ENCODE data around the gene STRN4. TPM values are rescaled to one million over a fixed set of nuclear protein-coding genes. Genes with fewer than 3 reads are reported as not detected.

Gene STRN4
- total RNA-seq, 4 donors from 2014 or later, result 55.1 to 109 (median 81.8) TPM

GRCh38 chr19:46726971-46727501 is 19.2 kb downstream of the STRN4 start:
- intact Hi-C loops (cut with DNase I; ENCODE audit: low total_unique reads), result no loop called here
- no peak for TF ChIP-seq CTCF (IDR thresholded peaks at IDR 0.05)
- no peak for TF ChIP-seq POLR2A (IDR thresholded peaks at IDR 0.05)
- DNase-seq, result no peak
- Histone ChIP-seq H3K36me3 (no peaks in the 10 kb centered on the region), H3K27ac (peak overlapping the region; percentile 52 to 69), H3K9me3 (no peaks in the 10 kb centered on the region), H3K4me1 (no peaks in the 10 kb centered on the region), H3K27me3 (no peaks in the 10 kb centered on the region), H3K4me3 (no peak overlapping the region)

GRCh38 chr19:46726551-46726950 is 19.7 kb downstream of the STRN4 start:
- Histone ChIP-seq H3K27ac (peak overlapping the region in 1 of 2 donors; percentile 69), H3K9me3 (no peaks in the 10 kb centered on the region), H3K27me3 (no peaks in the 10 kb centered on the region), H3K4me3 (no peak overlapping the region), H3K4me1 (no peaks in the 10 kb centered on the region), H3K36me3 (no peaks in the 10 kb centered on the region)
- no peak for DNase-seq
- intact Hi-C loops (cut with DNase I; ENCODE audit: low total_unique reads), result no loop called here
- no peak for TF ChIP-seq CTCF (IDR thresholded peaks at IDR 0.05)
- no peak for TF ChIP-seq POLR2A (IDR thresholded peaks at IDR 0.05)

GRCh38 chr19:46725859-46726393 is 20.3 kb downstream of the STRN4 start:
- no peak for DNase-seq
- no peaks in the 10 kb centered on the region for H3K27me3 ChIP-seq
- TF ChIP-seq POLR2A (IDR thresholded peaks at IDR 0.05) (no peak), CTCF (IDR thresholded peaks at IDR 0.05) (no peak)
- intact Hi-C loops (cut with DNase I; ENCODE audit: low total_unique reads), result no loop called here
- H3K4me1 ChIP-seq, result no peaks in the 10 kb centered on the region
- no peak overlapping the region for H3K4me3 ChIP-seq
- no peak overlapping the region for H3K27ac ChIP-seq
- H3K36me3 ChIP-seq, result no peaks in the 10 kb centered on the region
- no peaks in the 10 kb centered on the region for H3K9me3 ChIP-seq

- H3K9me3 ChIP-seq, result no peaks in the 10 kb centered on the region
- no peaks in the 10 kb centered on the region for H3K27me3 ChIP-seq
- no peak overlapping the region for H3K4me3 ChIP-seq
- no peak for DNase-seq
- intact Hi-C loops (cut with DNase I; ENCODE audit: low total_unique reads), result no loop called here
- no peaks in the 10 kb centered on the region for H3K4me1 ChIP-seq
- TF ChIP-seq CTCF (IDR thresholded peaks at IDR 0.05) (no peak), POLR2A (IDR thresholded peaks at IDR 0.05) (no peak)
- no peak overlapping the region for H3K27ac ChIP-seq
- no peaks in the 10 kb centered on the region for H3K36me3 ChIP-seq
These were observed 21.0 kb downstream of the STRN4 start for GRCh38 chr19:46725036-46725820.

- Histone ChIP-seq H3K4me1 (no peaks in the 10 kb centered on the region), H3K36me3 (no peaks in the 10 kb centered on the region), H3K27me3 (no peaks in the 10 kb centered on the region), H3K4me3 (no peak overlapping the region), H3K27ac (no peak overlapping the region), H3K9me3 (no peaks in the 10 kb centered on the region)
- intact Hi-C loops (cut with DNase I; ENCODE audit: low total_unique reads), result no loop called here
- TF ChIP-seq CTCF (IDR thresholded peaks at IDR 0.05), result no peak
- TF ChIP-seq POLR2A (IDR thresholded peaks at IDR 0.05), result no peak
- DNase-seq, result no peak
These were observed 21.8 kb downstream of the STRN4 start for GRCh38 chr19:46724468-46724867.

Data from uterus (tissue), 4 donors.